Measurements from ENCODE around the gene CNN2. TPM values are rescaled to one million over a fixed set of nuclear protein-coding genes. Genes with fewer than 3 reads are reported as not detected.

Gene CNN2
- total RNA-seq, 1 donor from 2014 or later = 120 TPM

- no peak for DNase-seq (ENCODE audit: low spot score)
- peak; percentile 7 for ATAC-seq
- intact Hi-C loops (cut with DNase I) = no loop called here
These were observed 15.7 kb downstream of the CNN2 start for GRCh38 chr19:1041835-1042685.

DNA sequence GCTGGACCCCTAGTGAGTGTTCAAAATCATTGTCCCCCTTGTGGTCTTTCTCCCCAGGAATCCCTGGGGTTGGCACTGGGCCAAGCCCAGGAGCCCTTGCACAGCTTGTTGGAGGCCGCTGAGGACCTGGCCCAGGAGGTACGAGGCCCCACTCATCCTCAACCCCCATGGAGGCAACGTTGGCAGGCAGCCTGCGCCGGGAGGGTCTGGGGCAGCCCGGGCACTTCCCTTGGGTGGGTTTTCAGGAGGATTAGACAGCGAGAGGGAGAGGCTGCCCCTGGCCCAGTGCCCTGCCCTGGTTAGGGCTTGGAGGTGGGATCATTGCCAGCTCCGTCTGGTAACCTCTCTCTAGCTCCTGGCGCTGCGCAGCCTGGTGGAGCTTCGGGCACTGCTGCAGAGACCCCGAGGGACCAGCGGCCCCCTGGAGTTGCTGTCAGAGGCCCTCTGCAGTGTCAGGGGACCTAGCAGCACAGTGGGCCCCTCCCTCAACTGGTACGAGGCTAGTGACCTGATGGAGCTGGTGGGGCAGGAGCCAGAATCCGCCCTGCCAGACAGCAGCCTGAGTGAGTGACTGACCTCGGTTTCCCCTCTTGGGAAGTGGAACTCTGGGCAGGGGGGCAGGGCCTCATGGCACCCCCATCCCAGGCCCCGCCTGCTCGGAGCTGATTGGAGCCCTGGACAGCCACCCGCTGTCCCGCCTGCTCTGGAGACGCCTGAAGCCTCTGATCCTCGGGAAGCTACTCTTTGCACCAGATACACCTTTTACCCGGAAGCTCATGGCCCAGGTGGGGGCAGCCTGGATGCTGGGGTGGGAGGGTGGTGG lies 16.5 kb downstream of the CNN2 start:
- DNase-seq (ENCODE audit: low spot score) = no peak
- intact Hi-C loops (cut with DNase I) = no loop called here
- ATAC-seq = peak; percentile 5

- ATAC-seq (no peak), DNase-seq (ENCODE audit: low spot score) (no peak)
- intact Hi-C loops (cut with DNase I) = no loop called here
These were observed 18.8 kb downstream of the CNN2 start for GRCh38 chr19:1045247-1045603.

DNA sequence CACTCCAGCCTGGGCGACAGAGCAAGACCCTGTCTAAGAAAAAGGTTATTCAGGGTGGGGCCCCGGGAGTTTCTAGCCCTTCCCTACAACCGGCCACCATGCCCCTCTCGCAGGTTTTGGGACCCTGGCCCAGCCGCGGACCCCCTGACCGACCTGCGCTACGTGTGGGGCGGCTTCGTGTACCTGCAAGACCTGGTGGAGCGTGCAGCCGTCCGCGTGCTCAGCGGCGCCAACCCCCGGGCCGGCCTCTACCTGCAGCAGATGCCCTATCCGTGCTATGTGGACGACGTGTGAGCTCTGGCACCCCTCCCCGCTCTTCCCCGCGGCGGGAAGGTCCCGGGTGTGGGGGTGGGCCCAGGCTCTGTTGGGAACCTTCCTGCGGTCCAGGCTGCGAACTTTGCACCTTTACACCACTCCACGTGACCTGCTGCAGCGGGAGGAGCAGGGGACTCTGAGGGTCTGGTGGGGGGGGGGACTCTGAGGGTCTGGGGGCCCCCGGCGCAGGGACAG lies 19.8 kb downstream of the CNN2 start:
- intact Hi-C loops (cut with DNase I) = no loop called here
- DNase-seq (ENCODE audit: low spot score) = no peak
- ATAC-seq = no peak

- intact Hi-C loops (cut with DNase I) = no loop called here
- ATAC-seq (no peak), DNase-seq (ENCODE audit: low spot score) (no peak)
These were observed 20.7 kb downstream of the CNN2 start for GRCh38 chr19:1046836-1047695.

GRCh38 chr19:1047696-1048147 lies 21.3 kb downstream of the CNN2 start:
- no peak for ATAC-seq
- no peak for DNase-seq (ENCODE audit: low spot score)
- intact Hi-C loops (cut with DNase I) = no loop called here

- intact Hi-C loops (cut with DNase I) = no loop called here
- DNase-seq (ENCODE audit: low spot score) (no peak), ATAC-seq (no peak)
These were observed 22.7 kb downstream of the CNN2 start for GRCh38 chr19:1049106-1049505.

DNA sequence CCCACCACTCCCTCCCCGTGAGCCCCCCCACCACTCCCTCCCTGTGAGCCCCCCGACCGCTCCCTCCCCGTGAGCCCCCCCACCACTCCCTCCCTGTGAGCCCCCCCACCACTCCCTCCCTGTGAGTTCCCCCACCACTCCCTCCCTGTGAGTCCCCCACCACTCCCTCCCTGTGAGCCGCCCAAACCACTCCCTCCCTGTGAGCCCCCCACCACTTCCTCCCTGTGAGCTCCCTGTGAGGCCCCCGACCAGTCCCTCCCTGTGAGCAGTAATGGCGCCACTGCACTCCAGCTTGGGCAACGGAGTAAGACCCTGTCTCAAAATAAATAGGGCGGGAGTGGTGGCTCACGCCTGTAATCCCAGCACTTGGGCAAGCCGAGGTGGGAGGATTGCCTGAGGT lies 23.4 kb downstream of the CNN2 start:
- DNase-seq (ENCODE audit: low spot score) (no peak), ATAC-seq (no peak)
- intact Hi-C loops (cut with DNase I) = no loop called here

GRCh38 chr19:1050989-1051788 lies 24.8 kb downstream of the CNN2 start:
- DNase-seq (ENCODE audit: low spot score) (no peak), ATAC-seq (no peak)
- intact Hi-C loops (cut with DNase I) = no loop called here

GRCh38 chr19:1051791-1052190 lies 25.4 kb downstream of the CNN2 start:
- ATAC-seq (no peak), DNase-seq (ENCODE audit: low spot score) (no peak)
- intact Hi-C loops (cut with DNase I) = no loop called here

DNA sequence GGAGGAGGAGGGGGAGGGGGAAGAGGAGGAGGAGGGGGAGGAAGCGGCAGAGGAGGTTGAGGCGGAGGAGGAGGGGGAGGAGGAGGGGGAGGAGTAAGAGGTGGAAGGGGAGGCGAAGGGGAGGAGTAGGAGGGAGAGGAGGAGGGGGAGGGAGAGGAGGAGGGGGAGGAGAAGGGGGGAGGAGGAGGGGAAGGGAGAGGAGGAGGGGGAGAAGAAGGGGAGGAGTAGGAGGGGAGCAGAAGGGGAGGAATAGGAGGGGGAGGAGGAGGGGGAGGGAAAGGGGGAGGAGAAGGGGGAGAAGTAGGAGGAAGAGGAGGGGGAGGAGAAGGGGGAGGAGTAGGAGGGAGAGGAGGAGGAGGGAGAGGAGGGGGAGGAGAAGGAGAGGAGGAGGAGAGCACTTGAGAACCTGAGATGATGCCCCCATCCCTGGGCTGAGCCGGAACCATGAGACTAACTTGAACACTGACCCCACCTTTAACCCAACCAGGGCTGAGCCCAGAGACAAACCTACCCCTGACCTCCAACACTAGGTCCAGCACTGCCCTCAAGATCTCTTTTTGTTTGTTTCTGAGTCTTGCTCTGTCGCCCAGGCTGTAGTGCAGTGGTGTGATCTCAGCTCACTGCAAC lies 26.1 kb downstream of the CNN2 start:
- intact Hi-C loops (cut with DNase I) = no loop called here
- ATAC-seq (no peak), DNase-seq (ENCODE audit: low spot score) (no peak)

- DNase-seq (ENCODE audit: low spot score) (no peak), ATAC-seq (no peak)
- intact Hi-C loops (cut with DNase I) = no loop called here
These were observed 27.0 kb downstream of the CNN2 start for GRCh38 chr19:1053176-1054101.

DNA sequence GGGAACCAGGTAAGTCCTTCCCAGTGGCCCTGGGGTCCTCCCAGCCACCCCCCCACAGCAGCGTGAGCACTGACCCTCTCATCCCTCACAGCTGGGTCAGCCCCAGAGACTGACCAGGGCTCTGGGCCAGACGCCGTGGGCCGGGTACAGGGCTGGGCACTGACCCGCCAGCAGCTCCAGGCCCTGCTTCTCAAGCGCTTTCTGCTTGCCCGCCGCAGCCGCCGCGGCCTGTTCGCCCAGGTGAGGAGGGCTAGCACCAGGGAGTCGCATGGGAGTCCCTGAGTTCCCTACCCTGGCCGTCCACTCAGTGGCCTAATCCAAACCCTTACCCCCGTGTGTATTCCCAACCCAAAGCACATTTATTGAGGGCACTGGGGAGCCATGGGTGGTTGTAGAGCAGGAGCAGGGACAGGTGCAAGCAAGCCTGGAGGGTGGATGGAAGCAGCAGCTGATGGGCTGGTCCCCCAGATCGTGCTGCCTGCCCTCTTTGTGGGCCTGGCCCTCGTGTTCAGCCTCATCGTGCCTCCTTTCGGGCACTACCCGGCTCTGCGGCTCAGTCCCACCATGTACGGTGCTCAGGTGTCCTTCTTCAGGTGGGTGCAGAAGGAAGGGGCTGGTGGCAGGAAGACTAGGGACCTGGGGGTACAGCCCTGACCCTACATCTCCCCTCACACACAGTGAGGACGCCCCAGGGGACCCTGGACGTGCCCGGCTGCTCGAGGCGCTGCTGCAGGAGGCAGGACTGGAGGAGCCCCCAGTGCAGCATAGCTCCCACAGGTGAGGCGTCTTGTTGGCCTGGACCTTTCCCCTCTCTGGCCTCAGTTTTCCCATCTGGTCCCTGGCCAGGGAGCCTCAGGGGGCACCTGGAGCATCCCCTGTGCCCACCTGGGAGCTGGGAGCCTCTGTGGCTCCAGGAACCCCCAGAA lies 28.0 kb downstream of the CNN2 start:
- intact Hi-C loops (cut with DNase I) = no loop called here
- ATAC-seq = peak; percentile 19
- DNase-seq (ENCODE audit: low spot score) = no peak

GRCh38 chr19:1055028-1055425 lies 28.6 kb downstream of the CNN2 start:
- intact Hi-C loops (cut with DNase I) = no loop called here
- DNase-seq (ENCODE audit: low spot score) (no peak), ATAC-seq (no peak)

DNA sequence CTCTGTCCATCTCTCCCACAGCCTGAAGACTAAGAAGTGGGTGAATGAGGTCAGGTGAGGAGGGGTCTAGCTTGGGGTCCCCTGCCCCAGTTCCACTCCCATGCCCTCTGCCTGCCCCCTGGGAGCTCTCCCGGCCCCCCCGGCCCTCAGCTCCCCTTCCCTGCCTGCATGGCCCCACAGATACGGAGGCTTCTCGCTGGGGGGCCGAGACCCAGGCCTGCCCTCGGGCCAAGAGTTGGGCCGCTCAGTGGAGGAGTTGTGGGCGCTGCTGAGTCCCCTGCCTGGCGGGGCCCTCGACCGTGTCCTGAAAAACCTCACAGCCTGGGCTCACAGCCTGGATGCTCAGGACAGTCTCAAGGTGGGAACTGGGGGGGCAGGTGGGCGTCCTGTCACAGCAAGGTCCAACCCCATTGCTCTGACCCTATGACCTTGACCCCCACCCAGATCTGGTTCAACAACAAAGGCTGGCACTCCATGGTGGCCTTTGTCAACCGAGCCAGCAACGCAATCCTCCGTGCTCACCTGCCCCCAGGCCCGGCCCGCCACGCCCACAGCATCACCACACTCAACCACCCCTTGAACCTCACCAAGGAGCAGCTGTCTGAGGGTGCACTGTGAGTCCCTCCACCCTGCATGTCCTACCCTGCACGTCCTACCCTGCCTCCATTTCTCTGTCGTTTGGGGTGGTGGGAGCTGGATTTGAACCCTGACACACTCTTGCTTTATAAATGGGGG lies 29.6 kb downstream of the CNN2 start:
- DNase-seq (ENCODE audit: low spot score) = no peak
- ATAC-seq = no peak
- intact Hi-C loops (cut with DNase I) = no loop called here
